Gastrocnemius medialis (tissue), 4 donors: Measurements from ENCODE around the gene CAMKK2. TPM values are rescaled to one million over a fixed set of nuclear protein-coding genes. Genes with fewer than 3 reads are reported as not detected.

Experiments used
- ATAC-seq, 2 donors: fragments of 150-250 bp; one replicate each; pipeline ENCODE4 v1.9.1; 2016
- DNase-seq, 2 donors: peaks; one replicate each; pipeline ENCODE4 v3.0.0-alpha.2; 2019
- H3K27ac ChIP-seq, 4 donors: fragments of 200-600 bp; sonication (generic); 1 replicate in 1 of 4; 2 replicates in 3 of 4; pipeline ENCODE4 v1.5.1; 2016 to 2018; ENCODE audit warnings: mild to moderate bottlenecking in 2 of 4, moderate library complexity in 1 of 4
- H3K27me3 ChIP-seq, 3 donors: fragments of 200-600 bp; sonication (generic) in 2 of 3; 1 replicate in 1 of 3; 2 replicates in 2 of 3; pipeline versions ENCODE4 v1.5.1 to v1.6.0; 2016 to 2019; ENCODE audit warnings: mild to moderate bottlenecking in 1 of 3, moderate library complexity in 1 of 3
- H3K36me3 ChIP-seq, 2 donors: fragments of 200-600 bp; sonication (generic) in 1 of 2; one replicate each; pipeline ENCODE4 v1.5.1; 2017 to 2018
- H3K4me1 ChIP-seq, 2 donors: fragments of 200-600 bp; sonication (generic) in 1 of 2; one replicate each; pipeline ENCODE4 v1.5.1; 2016 to 2017; ENCODE audit warnings: mild to moderate bottlenecking in 2 of 2
- H3K4me3 ChIP-seq, 4 donors: fragments of 200-600 bp; sonication (generic) in 3 of 4; 1 replicate in 1 of 4; 2 replicates in 3 of 4; pipeline ENCODE4 v1.5.1; 2016 to 2019; ENCODE audit warnings: mild to moderate bottlenecking in 2 of 4
- H3K9me3 ChIP-seq, 3 donors: fragments of 200-600 bp; sonication (generic) in 2 of 3; 1 replicate in 1 of 3; 2 replicates in 2 of 3; pipeline ENCODE4 v1.5.1; 2016 to 2019
- POLR2A ChIP-seq, 2 donors: fragments of 450-650 bp; IDR thresholded peaks; one replicate each; pipeline ENCODE4 v1.6.1; 2017; ENCODE audit warnings: antibody characterized with exemption in 2 of 2, mild to moderate bottlenecking in 2 of 2, moderate library complexity in 2 of 2
- in situ Hi-C, 4 donors: fragments of 200-750 bp; cut with MboI; loops; one replicate each; pipeline versions ENCODE4 v1.15.0 to v1.8.0; 2017; ENCODE audit warnings: low sequenced_read_pairs in 4 of 4
- intact Hi-C: fragments of 100-400 bp; cut with DNase I; formaldehyde crosslinking; loops from one replicate; pipeline ENCODE4 v1.15.1; 2023; ENCODE audit warnings: low total_unique reads
- total RNA-seq, 4 donors: library from RNA; depleted of rRNA; stranded (reverse); fragments of >200 nt; gene quantifications; one replicate each; pipeline versions ENCODE4 v1.1.0 to v1.2.3, GENCODE V29; 2016
- TF ChIP-seq, protein P1 (sequence below), 5 experiments: fragments of 450-650 bp in 3 of 5; fragments of 200-600 bp in 2 of 5; sonication (generic) in 2 of 5; IDR thresholded peaks in 4 of 5; conservative IDR thresholded peaks in 1 of 5; 1 replicate in 4 of 5; 2 replicates in 1 of 5; pipeline ENCODE4 v1.5.1; 2016 to 2019; ENCODE audit warnings: antibody characterized with exemption in 5 of 5, mild to moderate bottlenecking in 3 of 5, moderate library complexity in 3 of 5

The CAMKK2 gene
- total RNA-seq, 4 donors from 2014 or later: 6.0 to 10.2 (median 7.5) TPM

DNA sequence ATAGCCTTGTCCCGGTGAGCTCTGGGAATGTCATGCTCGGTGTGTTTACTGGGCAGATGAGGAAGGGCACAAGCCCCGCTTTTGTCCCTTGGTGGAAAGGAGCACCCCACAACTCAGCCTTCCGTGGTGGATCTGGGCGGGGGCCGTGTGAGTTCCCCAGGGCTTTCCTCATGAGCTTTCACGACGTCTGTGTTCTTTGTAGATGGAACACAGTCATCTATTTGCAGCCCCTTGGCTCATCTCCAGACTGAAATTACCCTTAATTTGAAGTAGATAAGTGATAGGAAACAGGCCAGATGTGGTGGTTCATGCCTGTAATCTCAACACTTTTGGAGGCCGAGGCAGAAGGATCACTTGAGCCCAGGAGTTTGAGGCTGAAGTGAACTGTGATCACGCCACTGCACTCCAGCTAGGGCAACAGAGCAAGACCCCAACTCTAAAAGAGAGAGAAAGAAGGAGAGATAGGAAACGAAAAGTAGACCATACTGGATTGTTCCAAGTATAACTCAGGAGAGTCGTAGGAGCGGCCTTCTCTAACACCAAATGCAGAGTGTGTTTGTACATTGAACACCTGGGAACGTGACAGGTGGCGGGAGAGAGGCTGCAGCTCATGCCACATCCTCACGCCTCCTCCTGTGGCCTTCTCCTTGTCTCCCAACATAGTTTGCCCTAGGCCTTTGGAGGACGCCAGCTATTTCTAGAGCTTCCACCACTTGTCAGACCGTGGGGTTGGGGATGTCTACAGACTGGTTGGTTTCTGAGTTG is 77.7 kb downstream of the CAMKK2 start:
- Histone ChIP-seq H3K36me3 (no peaks in the 10 kb centered on the region), H3K4me1 (no peaks in the 10 kb centered on the region), H3K9me3 (no peaks in the 10 kb centered on the region), H3K4me3 (no peak overlapping the region), H3K27ac (no peak overlapping the region), H3K27me3 (no peaks in the 10 kb centered on the region)
- TF ChIP-seq, protein P1, sequence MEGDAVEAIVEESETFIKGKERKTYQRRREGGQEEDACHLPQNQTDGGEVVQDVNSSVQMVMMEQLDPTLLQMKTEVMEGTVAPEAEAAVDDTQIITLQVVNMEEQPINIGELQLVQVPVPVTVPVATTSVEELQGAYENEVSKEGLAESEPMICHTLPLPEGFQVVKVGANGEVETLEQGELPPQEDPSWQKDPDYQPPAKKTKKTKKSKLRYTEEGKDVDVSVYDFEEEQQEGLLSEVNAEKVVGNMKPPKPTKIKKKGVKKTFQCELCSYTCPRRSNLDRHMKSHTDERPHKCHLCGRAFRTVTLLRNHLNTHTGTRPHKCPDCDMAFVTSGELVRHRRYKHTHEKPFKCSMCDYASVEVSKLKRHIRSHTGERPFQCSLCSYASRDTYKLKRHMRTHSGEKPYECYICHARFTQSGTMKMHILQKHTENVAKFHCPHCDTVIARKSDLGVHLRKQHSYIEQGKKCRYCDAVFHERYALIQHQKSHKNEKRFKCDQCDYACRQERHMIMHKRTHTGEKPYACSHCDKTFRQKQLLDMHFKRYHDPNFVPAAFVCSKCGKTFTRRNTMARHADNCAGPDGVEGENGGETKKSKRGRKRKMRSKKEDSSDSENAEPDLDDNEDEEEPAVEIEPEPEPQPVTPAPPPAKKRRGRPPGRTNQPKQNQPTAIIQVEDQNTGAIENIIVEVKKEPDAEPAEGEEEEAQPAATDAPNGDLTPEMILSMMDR (IDR thresholded peaks at IDR 0.05 in 4 of 5, conservative IDR thresholded peaks at IDR 0.05 in 1 of 5): no peak
- TF ChIP-seq POLR2A (IDR thresholded peaks at IDR 0.05): no peak
- DNase-seq: no peak
- in situ Hi-C loops: no loop called here
- no peak for ATAC-seq
- intact Hi-C loops: no loop called here

DNA sequence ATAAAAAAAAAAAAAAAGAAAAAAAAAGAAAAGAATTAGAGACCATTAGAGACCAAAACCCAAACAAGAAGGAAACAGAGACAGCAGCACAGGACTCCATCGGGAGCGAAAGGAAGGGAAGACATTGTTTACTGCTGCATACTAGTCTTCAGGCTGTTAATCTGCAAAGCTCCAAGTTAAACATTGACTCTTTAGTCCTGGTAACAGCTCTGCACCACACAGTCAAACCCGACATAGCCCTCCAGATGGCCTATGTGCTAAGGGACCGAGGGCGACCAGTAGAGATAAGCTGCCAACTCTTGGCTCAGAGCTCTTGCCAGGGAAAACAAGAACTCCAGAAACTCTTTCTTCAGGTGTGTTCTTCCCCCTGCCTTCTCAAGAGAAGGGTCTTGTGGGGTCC is 78.7 kb downstream of the CAMKK2 start:
- in situ Hi-C loops (no loop called here), intact Hi-C loops (no loop called here)
- DNase-seq: no peak
- H3K27ac ChIP-seq: no peak overlapping the region
- no peaks in the 10 kb centered on the region for H3K9me3 ChIP-seq
- H3K36me3 ChIP-seq: no peaks in the 10 kb centered on the region
- no peak overlapping the region for H3K4me3 ChIP-seq
- TF ChIP-seq, protein P1 (IDR thresholded peaks at IDR 0.05 in 4 of 5, conservative IDR thresholded peaks at IDR 0.05 in 1 of 5): no peak
- TF ChIP-seq POLR2A (IDR thresholded peaks at IDR 0.05): no peak
- no peaks in the 10 kb centered on the region for H3K4me1 ChIP-seq
- no peaks in the 10 kb centered on the region for H3K27me3 ChIP-seq
- no peak for ATAC-seq

DNA sequence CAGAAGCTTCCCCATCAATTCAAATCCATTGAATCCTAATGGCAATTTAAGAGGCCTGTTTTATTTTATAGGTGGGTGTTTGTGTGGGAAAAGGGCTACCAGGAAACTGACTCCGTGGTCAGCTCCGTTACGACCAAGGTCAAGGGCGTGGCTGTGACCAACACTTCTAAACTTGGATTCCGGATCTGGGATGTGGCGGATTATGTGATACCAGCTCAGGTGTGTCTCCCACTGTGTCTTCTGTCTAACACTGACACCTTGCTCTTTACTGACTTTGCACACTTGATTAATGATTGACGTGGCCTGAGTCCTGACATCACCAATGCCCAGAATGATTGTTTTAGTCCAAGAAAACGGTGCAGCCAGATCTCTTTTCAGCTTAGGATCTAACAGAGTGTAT is 79.4 kb downstream of the CAMKK2 start:
- ATAC-seq: no peak
- no peak overlapping the region for H3K4me3 ChIP-seq
- H3K36me3 ChIP-seq: no peaks in the 10 kb centered on the region
- DNase-seq: no peak
- TF ChIP-seq POLR2A (IDR thresholded peaks at IDR 0.05): no peak
- TF ChIP-seq, protein P1 (IDR thresholded peaks at IDR 0.05 in 4 of 5, conservative IDR thresholded peaks at IDR 0.05 in 1 of 5): no peak
- intact Hi-C loops: no loop called here
- H3K27me3 ChIP-seq: no peaks in the 10 kb centered on the region
- in situ Hi-C loops: no loop called here
- no peak overlapping the region for H3K27ac ChIP-seq
- no peaks in the 10 kb centered on the region for H3K9me3 ChIP-seq
- H3K4me1 ChIP-seq: no peaks in the 10 kb centered on the region

DNA sequence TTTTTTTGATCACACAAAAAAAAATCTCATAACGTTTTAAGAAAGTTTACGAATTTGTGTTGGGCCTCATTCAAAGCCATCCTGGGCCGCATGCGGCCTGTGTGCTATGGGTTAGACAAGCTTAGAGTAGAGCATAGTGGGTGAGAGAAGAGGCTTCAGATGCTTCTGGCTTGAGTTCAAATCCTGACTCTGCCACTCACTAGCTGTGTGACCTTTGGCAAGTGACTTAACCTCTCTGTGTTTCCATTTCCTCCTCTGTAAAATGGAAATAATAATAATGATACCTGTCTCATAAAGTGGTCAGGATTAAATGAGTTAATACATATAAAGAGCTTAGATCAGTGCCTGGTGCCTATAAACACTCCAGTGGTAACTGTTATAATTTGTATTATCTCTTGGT is 80.4 kb downstream of the CAMKK2 start:
- intact Hi-C loops (no loop called here), in situ Hi-C loops (no loop called here)
- no peaks in the 10 kb centered on the region for H3K9me3 ChIP-seq
- no peaks in the 10 kb centered on the region for H3K27me3 ChIP-seq
- H3K27ac ChIP-seq: no peak overlapping the region
- no peaks in the 10 kb centered on the region for H3K36me3 ChIP-seq
- H3K4me1 ChIP-seq: no peaks in the 10 kb centered on the region
- H3K4me3 ChIP-seq: no peak overlapping the region
- ATAC-seq (no peak), DNase-seq (no peak)
- TF ChIP-seq, protein P1 (IDR thresholded peaks at IDR 0.05 in 4 of 5, conservative IDR thresholded peaks at IDR 0.05 in 1 of 5): no peak
